ENCODE measurements around the gene GULP1. TPM values are rescaled to one million over a fixed set of nuclear protein-coding genes. Genes with fewer than 3 reads are reported as not detected.

Gene GULP1
- total RNA-seq, 1 experiment from 2014 or later = 140 TPM

DNA sequence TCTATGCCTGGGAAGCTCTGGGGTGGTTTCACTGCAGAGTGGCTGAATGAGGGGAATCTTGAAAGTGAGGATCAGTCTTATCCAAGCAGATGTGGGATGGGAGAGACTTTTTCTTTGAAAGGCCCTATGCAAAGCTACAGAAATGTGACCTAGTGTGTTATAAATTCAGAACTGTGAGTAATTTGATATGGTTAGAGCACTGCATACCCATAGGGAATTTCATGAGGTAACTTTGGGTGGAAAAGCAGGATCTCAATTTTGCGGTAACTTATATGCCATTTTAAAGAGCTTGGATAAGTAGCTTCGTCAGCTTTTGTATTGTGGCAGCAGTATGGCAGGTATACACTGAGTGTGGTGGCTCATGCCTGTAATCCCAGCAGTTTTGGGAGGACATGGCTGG lies 40.9 kb downstream of the GULP1 start:
- Mint-ChIP-seq H3K27ac (peak overlapping the region in 2 of 3 experiments; percentile 65 to 75; a peak in 5 of 7 replicates), H3K9me3 (no peaks in the 10 kb centered on the region), H3K4me1 (peaks cover 42 to 50% of the 10 kb centered on the region in 2 experiments), H3K27me3 (ENCODE audit: low read depth) (no peaks in the 10 kb centered on the region), H3K36me3 (ENCODE audit: insufficient read depth in 1 of 3, low read depth in 3 of 3) (peaks cover 7 to 15% (median 13%) of the 10 kb centered on the region in 3 experiments), H3K4me3 (no peak overlapping the region)
- Histone ChIP-seq H3K14ac (ENCODE audit: insufficient read depth, low read length) (no peak overlapping the region), H3K4me2 (ENCODE audit: insufficient read depth, insufficient read length, low read length) (no peak overlapping the region), H2AFZ (ENCODE audit: low read length) (no peak overlapping the region), H3K79me2 (ENCODE audit: insufficient read depth, low read length) (peaks cover 41% of the 10 kb centered on the region), H2BK5ac (ENCODE audit: insufficient read length, low read length) (no peak overlapping the region), H3K9me3 (ENCODE audit: control insufficient read depth, low read depth, low read length) (no peaks in the 10 kb centered on the region), H4K5ac (ENCODE audit: insufficient read length, low read depth, low read length) (no peak overlapping the region), H2BK15ac (ENCODE audit: low read depth, low read length) (no peak overlapping the region), H4K8ac (replicated peaks; ENCODE audit: insufficient read length, low read depth, low read length) (no peak overlapping the region), H3K27ac (ENCODE audit: insufficient read length, low read depth, low read length) (no peak overlapping the region), H3K18ac (ENCODE audit: insufficient read length, low read depth, low read length) (no peak overlapping the region), H2BK20ac (ENCODE audit: low read depth, low read length, poor library complexity, severe bottlenecking) (no peak overlapping the region), H2BK12ac (ENCODE audit: insufficient read length, low read depth, low read length) (no peak overlapping the region), H3T11ph (ENCODE audit: low read length) (no peak overlapping the region), H4K20me1 (ENCODE audit: control insufficient read depth, insufficient read depth, insufficient read length) (no peaks in the 10 kb centered on the region), H2BK120ac (ENCODE audit: low read depth, low read length, poor library complexity, severe bottlenecking) (no peak overlapping the region), H3K56ac (ENCODE audit: insufficient read length, low read depth, low read length) (no peak overlapping the region), H2AK5ac (ENCODE audit: insufficient read length, low read length) (peak overlapping the region; percentile 62), H3K27me3 (ENCODE audit: insufficient read depth, low read length) (no peaks in the 10 kb centered on the region), H3K23ac (ENCODE audit: insufficient read length, low read depth, low read length) (no peak overlapping the region), H3K4ac (ENCODE audit: low read depth, low read length) (no peak overlapping the region), H3K79me1 (ENCODE audit: insufficient read depth, low read depth, low read length, poor library complexity, severe bottlenecking) (peaks cover 11% of the 10 kb centered on the region), H3K9ac (ENCODE audit: extremely low read depth, insufficient read length, low read length) (no peak overlapping the region), H3K23me2 (ENCODE audit: insufficient read length, low read depth, low read length, poor library complexity, severe bottlenecking) (no peaks in the 10 kb centered on the region), H4K91ac (ENCODE audit: insufficient read length, low read depth, low read length) (no peak overlapping the region), H3K4me1 (ENCODE audit: insufficient read depth, low read length) (peaks cover 9% of the 10 kb centered on the region; the same call in 1 of the 2 replicates)
- TF ChIP-seq, protein P1, sequence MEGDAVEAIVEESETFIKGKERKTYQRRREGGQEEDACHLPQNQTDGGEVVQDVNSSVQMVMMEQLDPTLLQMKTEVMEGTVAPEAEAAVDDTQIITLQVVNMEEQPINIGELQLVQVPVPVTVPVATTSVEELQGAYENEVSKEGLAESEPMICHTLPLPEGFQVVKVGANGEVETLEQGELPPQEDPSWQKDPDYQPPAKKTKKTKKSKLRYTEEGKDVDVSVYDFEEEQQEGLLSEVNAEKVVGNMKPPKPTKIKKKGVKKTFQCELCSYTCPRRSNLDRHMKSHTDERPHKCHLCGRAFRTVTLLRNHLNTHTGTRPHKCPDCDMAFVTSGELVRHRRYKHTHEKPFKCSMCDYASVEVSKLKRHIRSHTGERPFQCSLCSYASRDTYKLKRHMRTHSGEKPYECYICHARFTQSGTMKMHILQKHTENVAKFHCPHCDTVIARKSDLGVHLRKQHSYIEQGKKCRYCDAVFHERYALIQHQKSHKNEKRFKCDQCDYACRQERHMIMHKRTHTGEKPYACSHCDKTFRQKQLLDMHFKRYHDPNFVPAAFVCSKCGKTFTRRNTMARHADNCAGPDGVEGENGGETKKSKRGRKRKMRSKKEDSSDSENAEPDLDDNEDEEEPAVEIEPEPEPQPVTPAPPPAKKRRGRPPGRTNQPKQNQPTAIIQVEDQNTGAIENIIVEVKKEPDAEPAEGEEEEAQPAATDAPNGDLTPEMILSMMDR (conservative IDR thresholded peaks at IDR 0.05) = no peak
- WGBS (ENCODE audit: extremely low coverage, insufficient read length, low lambda C conversion rate) = no CpG with 5 or more reads among the region's 2 CpGs
- DNase-seq = no peak
